ENCODE measurements around the gene SPATA9.
A peak's percentile ranks its signal among the peaks of the same experiment; 100 is the strongest.
"Not testable (repeated sequence)": the region's sequence is repeated elsewhere in the genome, so short reads cannot be mapped to it uniquely, and the experiment has no call there.

SPATA9 gene

DNA sequence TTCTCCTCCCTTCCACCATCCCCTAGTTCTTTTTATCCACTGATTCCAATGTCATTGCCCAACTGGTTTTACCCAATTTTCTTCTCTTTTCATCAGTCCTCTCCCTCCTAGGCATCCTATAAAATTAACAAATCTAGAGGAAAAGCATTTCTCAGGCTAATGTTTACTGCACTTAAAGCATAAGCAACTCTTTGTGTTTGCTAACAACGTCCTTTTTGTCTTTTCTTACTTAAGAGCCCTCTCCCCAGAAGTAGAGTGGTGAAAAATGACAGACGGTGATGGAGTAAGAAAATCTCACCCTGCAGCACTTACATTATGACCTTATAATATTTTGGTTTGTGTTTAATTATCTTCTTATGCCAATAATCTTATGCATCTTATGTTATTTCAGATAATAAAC, 1.6 kb upstream of the SPATA9 start:
- DNase-seq (ENCODE audit: low spot score): peak; percentile 46

GRCh38 chr5:95673081-95673480, 9.7 kb downstream of the SPATA9 start:
- DNase-seq (ENCODE audit: low spot score): no peak

DNA sequence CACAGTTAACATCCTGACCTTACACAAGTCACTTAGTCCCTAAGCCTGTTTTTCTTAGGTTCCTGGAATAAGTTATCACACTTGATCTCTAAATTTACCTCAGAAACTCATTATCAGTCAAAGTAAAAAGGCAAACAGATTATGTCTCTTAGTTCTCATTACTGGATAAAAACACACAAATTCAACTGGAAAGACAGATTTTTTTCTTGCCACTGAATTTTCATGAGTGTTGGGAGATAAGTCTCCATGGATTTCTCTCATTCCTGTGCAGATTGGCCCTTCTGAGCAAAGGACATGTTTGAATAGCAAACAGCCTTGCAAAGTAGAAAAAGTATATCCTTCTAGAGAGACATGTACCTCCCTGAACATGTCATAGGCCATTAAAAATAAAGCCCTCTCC, 10.2 kb downstream of the SPATA9 start:
- no peak for DNase-seq (ENCODE audit: low spot score)

DNA sequence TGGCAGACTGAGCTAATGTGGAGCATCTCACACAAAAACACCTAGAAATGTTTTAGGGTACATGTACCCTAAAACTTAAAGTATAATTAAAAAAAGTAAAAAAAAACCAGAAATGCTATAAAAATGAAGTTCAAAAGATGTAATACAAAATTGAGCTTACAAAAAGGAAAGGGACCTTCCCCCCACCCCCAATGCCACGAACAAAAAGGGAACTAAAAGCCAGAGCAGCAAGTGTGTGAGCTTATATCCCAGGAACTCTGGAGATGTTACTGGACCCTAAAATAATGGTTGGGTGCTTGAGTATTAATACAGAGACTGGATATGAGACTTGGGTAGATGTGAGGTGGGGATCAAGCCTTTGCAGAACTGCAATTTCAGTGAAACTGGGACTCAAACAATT, 11.0 kb downstream of the SPATA9 start:
- DNase-seq (ENCODE audit: low spot score): no peak

DNA sequence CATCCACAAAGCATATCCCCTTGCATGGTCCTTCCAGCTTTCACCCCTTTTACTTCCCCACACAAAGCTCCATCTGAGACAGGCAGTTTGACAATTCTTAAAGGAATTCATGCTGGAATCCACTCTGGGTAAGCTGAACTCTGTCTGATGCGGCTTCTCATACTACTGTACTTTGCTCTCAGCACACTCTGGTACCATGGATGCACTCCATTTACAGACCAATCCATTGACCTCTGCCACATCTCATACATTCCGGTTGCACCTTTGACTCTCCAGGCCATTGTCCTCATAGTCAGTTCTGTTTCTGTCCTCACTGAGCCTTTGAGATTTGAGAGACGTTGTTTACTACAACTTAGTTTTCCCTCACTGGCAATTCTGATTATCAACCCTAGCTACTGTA, 12.2 kb downstream of the SPATA9 start:
- no peak for DNase-seq (ENCODE audit: low spot score)

DNA sequence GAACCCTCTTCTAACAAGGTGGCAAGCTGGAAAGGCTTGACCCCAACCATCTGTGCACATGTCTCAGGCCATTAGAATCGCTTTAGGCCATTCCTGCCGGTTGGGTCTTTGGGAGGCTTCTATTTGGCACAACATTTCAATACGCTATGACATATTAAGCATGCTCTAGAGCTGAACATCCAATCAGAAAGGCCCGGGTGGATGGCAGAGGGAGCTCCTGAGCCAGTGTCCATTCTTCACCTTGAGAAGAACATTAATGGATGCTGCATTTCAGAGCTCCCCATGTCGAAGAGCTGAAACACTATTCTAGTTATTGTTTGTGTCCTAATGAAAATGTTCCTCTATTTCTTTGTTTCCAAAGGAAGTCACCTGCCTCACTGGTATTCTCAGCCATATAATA, 12.8 kb downstream of the SPATA9 start:
- DNase-seq (ENCODE audit: low spot score): no peak

- no peak for DNase-seq (ENCODE audit: low spot score)
Observed at GRCh38 chr5:95669540-95669939, 13.3 kb downstream of the SPATA9 start.

DNA sequence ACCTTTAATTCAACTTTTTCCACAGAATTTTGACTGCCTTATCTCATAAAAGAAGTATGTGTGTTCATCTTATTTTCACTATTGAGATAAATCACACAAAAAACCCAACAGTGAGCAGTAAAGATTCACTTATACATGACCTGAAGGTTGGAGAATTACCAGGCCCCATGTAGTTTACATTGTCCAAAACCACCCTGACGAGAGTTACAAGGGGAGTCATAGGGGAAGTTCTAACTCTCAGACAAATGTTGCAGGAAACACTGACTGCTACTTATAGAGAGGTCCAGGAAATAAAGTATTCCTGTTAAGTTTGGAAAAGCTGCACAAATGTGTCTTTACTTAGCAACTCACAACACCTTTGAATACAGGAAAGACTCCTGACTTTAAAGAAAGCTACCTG, 14.1 kb downstream of the SPATA9 start:
- no peak for DNase-seq (ENCODE audit: low spot score)

DNA sequence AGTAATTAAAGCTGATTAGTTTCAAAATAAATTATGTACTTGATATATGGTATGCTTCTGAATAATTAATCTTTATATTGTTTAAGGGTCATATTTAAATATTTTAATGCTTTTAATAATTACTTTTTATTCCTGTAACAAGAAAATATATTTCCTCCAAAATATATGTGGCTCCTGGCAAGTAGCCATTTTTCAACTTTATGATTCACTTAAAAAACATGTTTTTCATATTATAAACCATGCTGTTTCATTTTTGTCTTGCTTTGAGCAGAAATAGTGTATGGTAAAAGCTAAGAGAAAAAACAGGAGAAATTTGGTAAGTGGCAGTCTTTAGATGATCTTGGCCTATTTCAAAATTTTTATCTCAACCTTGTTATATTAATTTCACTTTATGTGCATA, 14.6 kb downstream of the SPATA9 start:
- no peak for DNase-seq (ENCODE audit: low spot score)

GRCh38 chr5:95667678-95668077, 15.1 kb downstream of the SPATA9 start:
- DNase-seq (ENCODE audit: low spot score): no peak

- DNase-seq (ENCODE audit: low spot score): no peak
Observed at GRCh38 chr5:95667061-95667618, 15.7 kb downstream of the SPATA9 start.

DNA sequence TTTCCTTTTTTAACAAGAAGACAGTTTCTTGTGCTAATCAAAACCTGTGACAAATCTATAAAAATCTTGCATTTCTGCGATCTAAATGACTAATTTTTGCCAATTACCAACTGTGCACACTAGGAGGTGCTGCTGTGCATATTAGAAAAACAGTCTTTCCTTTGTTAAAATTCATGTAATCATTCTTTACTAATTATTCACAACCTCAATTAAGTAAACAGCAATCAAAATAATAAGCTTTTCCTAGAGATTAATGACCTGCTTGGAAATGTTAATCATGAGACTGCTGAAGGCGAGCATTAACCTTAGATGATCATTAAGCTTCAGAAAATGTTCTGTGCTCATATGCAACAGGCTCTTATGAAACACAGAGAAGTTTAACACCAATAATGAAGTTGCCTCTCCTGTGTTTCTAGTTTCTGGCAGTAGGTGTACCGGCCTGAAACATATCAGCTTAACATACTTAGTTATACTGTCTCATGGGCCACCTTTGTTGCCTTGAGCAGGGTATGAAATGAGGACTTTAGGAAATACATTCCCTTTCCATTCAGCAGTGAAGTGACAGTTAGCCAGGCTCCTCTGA, 18.5 kb downstream of the SPATA9 start:
- peak; percentile 8 for DNase-seq (ENCODE audit: low spot score)

DNA sequence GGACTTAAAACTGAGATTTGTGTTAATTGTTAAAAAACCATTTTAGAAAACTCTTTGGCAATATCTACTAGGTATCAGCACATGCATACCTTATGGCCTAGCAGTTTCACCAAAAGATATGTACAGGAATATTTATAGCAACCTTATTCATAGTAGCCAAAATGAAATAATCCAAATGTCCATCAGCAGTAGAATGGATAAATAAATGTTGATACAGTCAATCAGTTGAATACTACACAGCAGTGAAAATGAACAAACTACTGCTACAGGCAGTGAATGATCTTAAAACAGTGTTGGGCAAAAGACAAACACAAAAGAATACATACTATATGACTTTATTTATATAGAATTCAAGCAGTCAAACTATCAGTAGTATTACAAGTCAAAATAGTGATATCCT, 19.8 kb downstream of the SPATA9 start:
- DNase-seq (ENCODE audit: low spot score): no peak

DNA sequence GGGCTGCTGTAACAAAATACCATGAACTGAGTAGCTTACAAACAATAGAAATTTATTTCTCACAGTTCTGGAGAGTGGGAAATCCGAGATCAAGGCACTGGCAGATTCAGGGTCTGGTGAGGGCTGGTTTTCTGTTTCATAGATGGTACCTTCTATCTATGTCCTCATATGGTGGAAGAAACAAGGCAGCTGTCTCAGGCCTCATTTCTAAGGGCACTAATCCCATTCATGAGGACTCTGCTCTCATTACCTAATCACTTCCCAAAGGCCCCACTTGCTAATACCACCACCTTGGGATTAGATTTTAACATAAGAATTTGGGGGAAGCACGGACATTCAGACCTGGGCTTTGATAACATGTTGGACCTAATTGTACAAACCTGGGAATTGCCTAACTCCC, 22.7 kb downstream of the SPATA9 start:
- DNase-seq (ENCODE audit: low spot score): no peak

- no peak for DNase-seq (ENCODE audit: low spot score)
Observed at GRCh38 chr5:95655575-95655974, 27.2 kb downstream of the SPATA9 start.

- no peak for DNase-seq (ENCODE audit: low spot score)
Observed at GRCh38 chr5:95654196-95654595, 28.6 kb downstream of the SPATA9 start.

DNA sequence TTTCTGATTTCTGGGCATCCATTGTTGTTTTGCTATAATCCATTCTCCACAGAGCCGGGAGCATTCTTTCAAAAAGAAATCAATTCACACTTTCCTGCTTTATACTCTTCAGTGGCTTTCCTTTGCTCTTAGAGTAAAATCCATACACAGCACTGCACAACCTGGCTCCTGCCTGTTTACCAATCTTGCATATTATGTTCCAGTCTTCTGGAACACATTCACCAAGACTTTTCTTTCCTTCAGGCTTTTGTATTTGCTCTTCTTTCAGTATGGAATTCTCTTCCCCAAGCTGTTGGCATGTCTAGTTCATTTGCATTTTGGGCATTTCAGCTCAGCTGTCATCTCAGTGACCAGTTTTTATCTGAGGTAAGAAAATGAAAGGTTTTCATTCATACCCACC, 29.9 kb downstream of the SPATA9 start:
- no peak for DNase-seq (ENCODE audit: low spot score)

DNA sequence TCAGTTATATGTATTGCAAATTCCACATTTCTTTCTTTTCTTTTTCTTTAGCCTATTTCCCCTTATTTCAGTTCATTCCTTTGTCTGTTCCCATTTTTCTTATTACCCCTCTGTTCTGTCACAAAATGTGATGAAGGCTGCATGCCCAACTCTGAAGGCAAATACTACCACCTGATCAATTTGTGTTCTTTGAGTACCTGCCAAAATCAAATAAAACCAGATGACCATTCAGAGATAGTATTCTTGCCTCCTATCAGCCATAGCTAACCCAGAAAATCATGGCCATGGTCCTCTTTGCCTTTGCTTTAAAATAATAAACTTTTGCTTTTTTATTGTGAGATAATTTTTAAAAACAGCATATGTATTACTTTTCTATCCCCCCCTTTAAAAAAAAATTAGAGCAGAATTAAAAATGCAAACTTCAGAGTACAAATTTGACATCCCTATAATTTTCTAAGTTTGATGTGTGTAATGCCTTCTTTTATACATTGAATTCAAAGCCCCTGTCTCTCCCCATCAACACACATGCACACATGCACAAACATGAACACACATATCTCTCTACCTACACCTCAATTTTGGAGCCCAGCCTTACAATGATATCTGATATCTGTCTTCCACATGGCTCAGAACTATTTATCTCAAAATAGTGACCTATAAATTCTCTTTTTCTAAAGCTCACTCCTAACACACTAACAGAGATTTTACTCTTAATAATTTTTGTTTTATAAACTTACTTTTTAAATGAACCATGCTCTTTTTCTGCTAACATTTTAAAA, 32.8 kb downstream of the SPATA9 start:
- no peak for DNase-seq (ENCODE audit: low spot score)

GRCh38 chr5:95649274-95649673, 33.5 kb downstream of the SPATA9 start:
- DNase-seq (ENCODE audit: low spot score): no peak

GRCh38 chr5:95647886-95648860, 34.6 kb downstream of the SPATA9 start:
- DNase-seq (ENCODE audit: low spot score): no peak

GRCh38 chr5:95646569-95647431, 36.0 kb downstream of the SPATA9 start, which contains the start of gene RFESD:
TSS of gene RFESD (plus strand) at chr5:95646777. CDS start at chr5:95652272, 5,495 bp downstream.
- no peak for DNase-seq (ENCODE audit: low spot score)

DNA sequence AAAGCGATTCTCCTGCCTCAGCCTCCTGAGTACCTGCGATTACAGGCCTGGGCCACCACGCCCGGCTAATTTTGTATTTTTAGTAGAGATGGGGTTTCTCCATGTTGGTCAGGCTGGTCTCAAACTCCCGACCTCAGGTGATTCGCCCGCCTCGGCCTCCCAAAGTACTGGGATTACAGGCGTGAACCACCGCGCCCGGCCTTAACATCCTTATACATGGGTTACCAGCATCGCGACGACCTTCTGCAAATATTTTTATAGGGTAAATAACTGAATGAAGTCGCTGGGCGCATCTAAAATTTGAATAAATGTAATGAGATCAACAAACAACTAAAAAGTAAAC, 36.6 kb downstream of the SPATA9 start:
- DNase-seq (ENCODE audit: low spot score): not testable (repeated sequence)
